Osteoblast (primary cell): Measurements from ENCODE around the gene SFMBT2. TPM values are rescaled to one million over a fixed set of nuclear protein-coding genes. Genes with fewer than 3 reads are reported as not detected.

Source experiments
- DNase-seq: peaks from one replicate; pipeline ENCODE4 v3.0.0; 2011; ENCODE audit warnings: low spot score, mixed read lengths; ENCODE audit not compliant: insufficient read length; ENCODE audit errors: missing footprints
- H2AFZ ChIP-seq: 2 replicates; pipeline ENCODE4 v1.6.0; 2011; ENCODE audit warnings: mild to moderate bottlenecking, low read length
- H3K27ac ChIP-seq: 2 replicates; pipeline ENCODE4 v1.5.1; 2011; ENCODE audit warnings: mild to moderate bottlenecking, low read depth, low read length, moderate library complexity
- H3K27me3 ChIP-seq: 2 replicates; pipeline ENCODE4 v1.6.0; 2012; ENCODE audit warnings: mild to moderate bottlenecking, control low read depth, inconsistent platforms, low read length, moderate library complexity; ENCODE audit not compliant: insufficient read depth
- H3K36me3 ChIP-seq: 2 replicates; pipeline ENCODE4 v1.5.1; 2011; ENCODE audit warnings: mild to moderate bottlenecking, low read length, control low read depth, moderate library complexity; ENCODE audit not compliant: insufficient read depth
- H3K4me1 ChIP-seq: 2 replicates; pipeline ENCODE4 v1.5.1; 2011; ENCODE audit warnings: mild to moderate bottlenecking, low read length, control low read depth, moderate library complexity; ENCODE audit not compliant: insufficient read depth
- H3K4me2 ChIP-seq: 2 replicates; pipeline ENCODE4 v1.6.0; 2011; ENCODE audit warnings: mild to moderate bottlenecking, low read length; ENCODE audit not compliant: insufficient read depth
- H3K4me3 ChIP-seq: fragments of 200-600 bp; sonication (generic); 3 replicates; pipeline ENCODE4 v1.5.1; 2012; ENCODE audit warnings: mild to moderate bottlenecking, low read length, inconsistent platforms; ENCODE audit not compliant: insufficient read depth
- H3K79me2 ChIP-seq: 2 replicates; pipeline ENCODE4 v1.6.0; 2012; ENCODE audit warnings: mild to moderate bottlenecking, low read length, control low read depth, inconsistent platforms; ENCODE audit not compliant: insufficient read depth
- H3K9me3 ChIP-seq: 2 replicates; pipeline ENCODE4 v1.5.1; 2011; ENCODE audit warnings: low read depth, low read length, control low read depth
- H4K20me1 ChIP-seq: 2 replicates; pipeline ENCODE4 v1.6.0; 2012; ENCODE audit warnings: mild to moderate bottlenecking, low read length, control low read depth; ENCODE audit not compliant: insufficient read depth
- CTCF ChIP-seq: IDR thresholded peaks from 2 replicates; pipeline ENCODE4 v1.5.1; 2011; ENCODE audit warnings: mild to moderate bottlenecking, low read depth, low read length, moderate library complexity; ENCODE audit errors: extremely low read depth
- total RNA-seq: library from RNA; depleted of rRNA; stranded (reverse); fragments of >200 nt; gene quantifications from 2 replicates; pipeline ENCODE4 v1.2.3, GENCODE V29; 2012

SFMBT2 gene
- total RNA-seq, 1 donor, result under 0.01 TPM

DNA sequence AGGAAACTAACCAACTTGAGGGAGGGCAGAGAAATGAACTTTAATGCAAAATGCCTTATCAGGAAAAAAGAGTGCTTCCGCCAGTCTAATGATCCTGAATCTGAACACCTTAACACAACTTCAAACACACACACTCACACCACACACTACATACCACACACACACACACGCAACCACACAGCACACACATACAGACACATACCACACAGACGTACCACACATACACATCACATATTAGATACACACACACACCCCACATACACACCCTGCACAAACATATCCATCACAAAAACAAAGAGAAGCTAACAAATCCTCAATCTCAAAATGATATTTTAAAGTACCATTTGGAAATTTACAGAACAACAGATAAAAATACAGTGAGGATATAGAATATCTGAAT, 175.5 kb downstream of the SFMBT2 start:
- Histone ChIP-seq H3K36me3 (no peaks in the 10 kb centered on the region), H4K20me1 (no peaks in the 10 kb centered on the region), H2AFZ (no peak overlapping the region), H3K4me3 (no peak overlapping the region), H3K4me1 (no peaks in the 10 kb centered on the region), H3K9me3 (peaks cover 2% of the 10 kb centered on the region), H3K79me2 (no peaks in the 10 kb centered on the region), H3K4me2 (no peak overlapping the region), H3K27me3 (no peaks in the 10 kb centered on the region), H3K27ac (no peak overlapping the region)
- no peak for DNase-seq
- TF ChIP-seq CTCF, result no peak

DNA sequence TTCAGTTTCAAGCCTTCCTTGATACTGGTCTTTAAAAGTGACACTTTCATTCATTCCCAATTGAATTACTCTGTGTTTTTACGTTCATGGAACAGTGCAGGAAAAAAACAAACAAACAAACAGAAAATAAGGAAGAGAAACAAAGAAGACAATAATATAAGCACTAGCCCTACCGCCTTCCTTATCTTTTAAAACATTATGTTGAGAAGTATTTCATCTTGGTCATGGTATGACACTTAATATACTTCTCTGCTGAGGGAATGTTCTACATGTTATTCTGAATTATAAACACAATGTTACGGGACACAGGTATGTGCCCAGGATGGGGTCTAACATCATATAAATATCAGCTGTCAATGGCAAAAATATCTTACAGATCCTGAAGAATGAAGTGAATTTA, 176.7 kb downstream of the SFMBT2 start:
- TF ChIP-seq CTCF, result no peak
- H3K27me3 ChIP-seq, result no peaks in the 10 kb centered on the region
- H3K27ac ChIP-seq, result no peak overlapping the region
- H3K36me3 ChIP-seq, result no peaks in the 10 kb centered on the region
- H3K4me3 ChIP-seq, result no peak overlapping the region
- no peaks in the 10 kb centered on the region for H3K79me2 ChIP-seq
- H4K20me1 ChIP-seq, result no peaks in the 10 kb centered on the region
- H2AFZ ChIP-seq, result no peak overlapping the region
- DNase-seq, result no peak
- no peak overlapping the region for H3K4me2 ChIP-seq
- no peaks in the 10 kb centered on the region for H3K4me1 ChIP-seq
- H3K9me3 ChIP-seq, result peaks cover 2% of the 10 kb centered on the region

DNA sequence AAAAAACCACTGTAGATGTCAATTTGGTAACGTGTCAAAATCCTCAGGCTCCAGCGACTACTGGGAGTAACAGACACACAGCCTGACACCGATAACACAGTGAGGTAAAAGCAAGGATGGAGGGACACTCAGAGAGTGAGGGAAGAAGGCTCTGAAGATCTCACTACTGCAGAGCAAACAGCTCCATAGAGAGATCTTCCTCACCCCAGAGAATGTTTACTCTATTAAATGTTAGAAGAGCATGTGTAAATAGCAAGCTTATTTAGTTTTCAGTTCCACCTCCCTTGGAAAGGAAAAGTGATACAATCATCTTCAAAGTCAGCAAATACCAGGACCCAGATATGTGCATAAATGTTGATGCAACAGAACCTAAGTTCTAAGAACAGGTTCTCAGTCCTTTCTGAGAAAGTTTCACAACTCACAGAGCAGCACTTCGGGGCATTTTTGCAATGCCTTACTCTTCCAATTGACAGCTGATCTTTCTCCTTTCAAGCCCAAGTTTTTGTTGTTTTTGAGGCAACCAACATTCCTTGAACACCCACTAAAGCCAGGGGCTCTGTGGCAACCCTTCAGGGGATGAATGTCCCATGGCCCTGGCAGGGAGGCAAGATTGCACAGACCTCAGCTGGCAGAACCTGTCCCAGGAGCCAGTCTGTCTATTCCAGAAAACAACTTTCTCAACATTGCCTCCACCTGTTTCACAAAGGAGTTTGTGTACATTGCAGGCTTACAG, 177.4 kb downstream of the SFMBT2 start:
- Histone ChIP-seq H3K27me3 (no peaks in the 10 kb centered on the region), H3K79me2 (no peaks in the 10 kb centered on the region), H2AFZ (no peak overlapping the region), H3K9me3 (peaks cover 2% of the 10 kb centered on the region), H3K4me2 (no peak overlapping the region), H3K36me3 (no peaks in the 10 kb centered on the region), H4K20me1 (no peaks in the 10 kb centered on the region), H3K27ac (no peak overlapping the region), H3K4me1 (no peaks in the 10 kb centered on the region), H3K4me3 (no peak overlapping the region)
- no peak for TF ChIP-seq CTCF
- DNase-seq, result no peak

DNA sequence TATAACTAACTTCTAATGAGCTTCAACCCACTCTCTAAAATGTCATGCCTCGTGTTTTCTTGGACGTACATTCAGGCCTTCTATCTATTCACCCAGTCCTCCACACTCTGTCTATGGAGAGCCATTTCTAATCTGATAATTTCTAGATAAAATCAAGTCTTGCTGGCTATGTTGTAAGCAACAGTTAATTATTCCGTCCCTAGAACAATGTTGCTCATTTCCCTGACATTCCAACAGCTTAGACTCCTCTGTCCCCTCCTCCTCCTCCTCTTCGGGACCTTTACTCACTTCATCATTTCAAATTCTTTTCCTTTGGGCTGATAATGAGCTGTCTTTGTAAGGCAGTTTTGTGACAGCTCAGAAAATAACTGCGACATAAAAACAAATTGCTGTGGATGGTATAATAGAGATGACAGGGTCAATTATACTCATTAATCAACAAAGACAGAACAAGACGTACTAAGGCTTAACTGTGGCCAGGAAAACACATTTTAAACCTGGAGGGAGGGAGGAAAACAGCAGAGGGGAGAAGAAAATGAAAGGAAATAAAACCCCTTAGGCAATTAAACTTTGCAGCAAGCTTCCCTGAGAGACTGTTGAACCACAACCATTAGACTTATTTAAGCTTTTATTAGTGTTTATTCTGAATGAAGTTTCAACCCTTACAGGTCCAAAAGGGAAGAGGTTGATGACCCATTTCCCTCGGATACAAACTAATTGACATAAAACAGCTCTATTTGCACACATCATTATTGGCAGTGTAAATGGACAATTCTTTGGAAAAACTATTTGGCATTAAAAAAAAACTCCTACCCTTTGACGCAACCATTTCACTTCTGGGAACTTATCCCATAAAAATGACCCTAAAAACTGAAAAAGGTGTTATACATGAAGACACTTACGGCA, 179.1 kb downstream of the SFMBT2 start:
- no peaks in the 10 kb centered on the region for H3K4me1 ChIP-seq
- H3K27ac ChIP-seq, result no peak overlapping the region
- no peaks in the 10 kb centered on the region for H3K9me3 ChIP-seq
- no peak overlapping the region for H3K4me2 ChIP-seq
- TF ChIP-seq CTCF, result no peak
- DNase-seq, result no peak
- H3K27me3 ChIP-seq, result no peaks in the 10 kb centered on the region
- no peak overlapping the region for H3K4me3 ChIP-seq
- no peaks in the 10 kb centered on the region for H3K36me3 ChIP-seq
- H2AFZ ChIP-seq, result no peak overlapping the region
- H4K20me1 ChIP-seq, result no peaks in the 10 kb centered on the region
- no peaks in the 10 kb centered on the region for H3K79me2 ChIP-seq
